Panc1 (cell line): ENCODE results near the gene NKD1. TPM values are rescaled to one million over a fixed set of nuclear protein-coding genes. Genes with fewer than 3 reads are reported as not detected.

Source experiments
- ATAC-seq: fragments of 200-7000 bp; cut with Tn5 transposase; 2 replicates; pipeline ENCODE4 v1.9.1; 2020; ENCODE audit warnings: mild to moderate bottlenecking, moderate library complexity
- BruUV-seq: library from RNA; stranded (reverse); fragments of 400-500 nt; replicated peaks from 2 replicates; lab custom pipeline; 2021; lab: Mats Ljungman, UMichigan
- CTCF ChIA-PET: fragments of 300-600 bp; sonication (Branson Sonifier 250); formaldehyde crosslinking; loops from one replicate; lab custom pipeline; 2022; ENCODE audit warnings: antibody characterized with exemption; lab: Charles Lee
- POLR2A ChIA-PET: fragments of 300-600 bp; sonication (Branson Sonifier 250); formaldehyde crosslinking; loops from one replicate; lab custom pipeline; 2022; ENCODE audit warnings: antibody characterized with exemption; lab: Charles Lee
- DNase-seq: peaks from one replicate; pipeline ENCODE4 v3.0.0-alpha.2; 2010; ENCODE audit warnings: low read depth, low spot score
- H3K27ac ChIP-seq: 2 replicates; pipeline ENCODE4 v1.5.1; 2011; ENCODE audit warnings: mild to moderate bottlenecking, low read length, inconsistent platforms
- H3K27me3 ChIP-seq: fragments of 200-500 bp; sonication (Bioruptor generic); 2 replicates; pipeline ENCODE4 v1.6.0; 2014; ENCODE audit warnings: low read length, inconsistent platforms; ENCODE audit not compliant: control insufficient read depth, insufficient read depth
- H3K36me3 ChIP-seq: fragments of 200-500 bp; sonication (Bioruptor generic); 2 replicates; pipeline ENCODE4 v1.5.1; 2014; ENCODE audit warnings: inconsistent platforms, mild to moderate bottlenecking, low read length, moderate library complexity; ENCODE audit not compliant: control insufficient read depth, insufficient read depth
- H3K4me1 ChIP-seq: 2 replicates; pipeline ENCODE4 v1.5.1; 2011; ENCODE audit warnings: inconsistent platforms, mild to moderate bottlenecking, low read length, moderate library complexity; ENCODE audit not compliant: control insufficient read depth, insufficient read depth
- H3K4me3 ChIP-seq, 2 experiments: 2 replicates each; pipeline ENCODE4 v1.5.1; 2011 to 2012; ENCODE audit warnings: low read depth in 2 of 2, low read length in 2 of 2, mild to moderate bottlenecking in 2 of 2, inconsistent platforms in 1 of 2, moderate library complexity in 1 of 2
- H3K9me3 ChIP-seq: fragments of 200-500 bp; sonication (Bioruptor generic); 2 replicates; pipeline ENCODE4 v1.5.1; 2014; ENCODE audit warnings: low read depth, mild to moderate bottlenecking, inconsistent platforms, low read length, moderate library complexity; ENCODE audit not compliant: control insufficient read depth, insufficient read depth
- POLR2AphosphoS5 ChIP-seq: IDR thresholded peaks from 2 replicates; pipeline ENCODE4 v1.6.1; 2012; ENCODE audit warnings: mild to moderate bottlenecking, low read depth, low read length, moderate library complexity
- SIN3A ChIP-seq: IDR thresholded peaks from 2 replicates; pipeline ENCODE4 v1.6.1; 2012; ENCODE audit warnings: low read depth, mild to moderate bottlenecking, low read length, moderate library complexity, borderline replicate concordance; ENCODE audit not compliant: insufficient read depth
- TCF7L2 ChIP-seq: IDR thresholded peaks from 2 replicates; pipeline ENCODE4 v1.6.1; 2011; ENCODE audit warnings: mild to moderate bottlenecking, low read depth, low read length, inconsistent platforms
- in situ Hi-C: cut with HindIII; loops from 2 replicates; pipeline ENCODE4 v1.10.0; 2016; ENCODE audit warnings: low sequenced_read_pairs, low pct_unique_long_range_greater_than_20kb
- intact Hi-C: fragments of 100-400 bp; cut with micrococcal nuclease; formaldehyde crosslinking; loops from one replicate; pipeline ENCODE4 v1.10.0; 2022; ENCODE audit not compliant: unreplicated experiment
- total RNA-seq: library from RNA; stranded (reverse); gene quantifications from one replicate; pipeline ENCODE4 v1.2.1, GENCODE V29; 2021; ENCODE audit not compliant: unreplicated experiment
- TF ChIP-seq, protein P1 (sequence below), 2 experiments: IDR thresholded peaks; 2 replicates each; pipeline ENCODE4 v1.6.1; 2011 to 2012; ENCODE audit warnings: low read depth in 2 of 2, control low read depth in 1 of 2, low read length in 1 of 2, mild to moderate bottlenecking in 1 of 2, moderate library complexity in 1 of 2; ENCODE audit not compliant: insufficient read depth in 1 of 2
- TF ChIP-seq, protein P2 (sequence below): fragments of 450-650 bp; IDR thresholded peaks from 2 replicates; pipeline ENCODE4 v1.5.1; 2017; ENCODE audit warnings: mild to moderate bottlenecking

The NKD1 gene
- total RNA-seq, 1 experiment from 2014 or later, result 0.18 TPM

DNA sequence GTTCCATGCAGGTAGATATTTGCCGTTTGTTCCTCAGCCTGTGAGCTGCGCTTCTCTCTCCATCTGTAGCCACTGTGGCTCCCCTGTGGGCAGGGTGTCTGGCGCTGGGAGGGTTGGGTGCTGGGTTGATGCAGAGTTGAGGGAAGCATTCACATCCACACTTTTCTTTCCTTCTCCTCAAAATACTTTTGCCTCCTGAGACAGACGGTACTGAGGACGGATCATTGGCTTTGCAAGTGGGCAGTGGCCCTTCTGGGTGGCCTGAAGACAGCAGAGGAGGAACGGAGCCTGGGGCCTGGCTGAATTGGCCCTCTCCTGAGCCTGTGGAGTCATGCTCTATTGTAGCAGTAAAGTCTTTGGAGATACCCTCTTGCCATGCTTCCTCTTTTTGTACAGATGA, 43.0 kb downstream of the NKD1 start:
- CTCF ChIA-PET, result no interaction called here
- intact Hi-C loops, result no loop called here
- POLR2A ChIA-PET, result no interaction called here
- Histone ChIP-seq H3K9me3 (no peaks in the 10 kb centered on the region), H3K27ac (no peak overlapping the region), H3K27me3 (no peaks in the 10 kb centered on the region), H3K4me1 (no peaks in the 10 kb centered on the region), H3K36me3 (no peaks in the 10 kb centered on the region), H3K4me3 (no peak overlapping the region)
- DNase-seq (no peak), ATAC-seq (no peak)
- no TSS peak for BruUV-seq
- in situ Hi-C loops, result no loop called here
- TF ChIP-seq, protein P1, sequence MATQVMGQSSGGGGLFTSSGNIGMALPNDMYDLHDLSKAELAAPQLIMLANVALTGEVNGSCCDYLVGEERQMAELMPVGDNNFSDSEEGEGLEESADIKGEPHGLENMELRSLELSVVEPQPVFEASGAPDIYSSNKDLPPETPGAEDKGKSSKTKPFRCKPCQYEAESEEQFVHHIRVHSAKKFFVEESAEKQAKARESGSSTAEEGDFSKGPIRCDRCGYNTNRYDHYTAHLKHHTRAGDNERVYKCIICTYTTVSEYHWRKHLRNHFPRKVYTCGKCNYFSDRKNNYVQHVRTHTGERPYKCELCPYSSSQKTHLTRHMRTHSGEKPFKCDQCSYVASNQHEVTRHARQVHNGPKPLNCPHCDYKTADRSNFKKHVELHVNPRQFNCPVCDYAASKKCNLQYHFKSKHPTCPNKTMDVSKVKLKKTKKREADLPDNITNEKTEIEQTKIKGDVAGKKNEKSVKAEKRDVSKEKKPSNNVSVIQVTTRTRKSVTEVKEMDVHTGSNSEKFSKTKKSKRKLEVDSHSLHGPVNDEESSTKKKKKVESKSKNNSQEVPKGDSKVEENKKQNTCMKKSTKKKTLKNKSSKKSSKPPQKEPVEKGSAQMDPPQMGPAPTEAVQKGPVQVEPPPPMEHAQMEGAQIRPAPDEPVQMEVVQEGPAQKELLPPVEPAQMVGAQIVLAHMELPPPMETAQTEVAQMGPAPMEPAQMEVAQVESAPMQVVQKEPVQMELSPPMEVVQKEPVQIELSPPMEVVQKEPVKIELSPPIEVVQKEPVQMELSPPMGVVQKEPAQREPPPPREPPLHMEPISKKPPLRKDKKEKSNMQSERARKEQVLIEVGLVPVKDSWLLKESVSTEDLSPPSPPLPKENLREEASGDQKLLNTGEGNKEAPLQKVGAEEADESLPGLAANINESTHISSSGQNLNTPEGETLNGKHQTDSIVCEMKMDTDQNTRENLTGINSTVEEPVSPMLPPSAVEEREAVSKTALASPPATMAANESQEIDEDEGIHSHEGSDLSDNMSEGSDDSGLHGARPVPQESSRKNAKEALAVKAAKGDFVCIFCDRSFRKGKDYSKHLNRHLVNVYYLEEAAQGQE (IDR thresholded peaks at IDR 0.05; ENCODE audit: insufficient read depth in 1 of 2, low read depth in 2 of 2, low read length in 1 of 2), result no peak
- TF ChIP-seq SIN3A, result no peak
- TF ChIP-seq, protein P2, sequence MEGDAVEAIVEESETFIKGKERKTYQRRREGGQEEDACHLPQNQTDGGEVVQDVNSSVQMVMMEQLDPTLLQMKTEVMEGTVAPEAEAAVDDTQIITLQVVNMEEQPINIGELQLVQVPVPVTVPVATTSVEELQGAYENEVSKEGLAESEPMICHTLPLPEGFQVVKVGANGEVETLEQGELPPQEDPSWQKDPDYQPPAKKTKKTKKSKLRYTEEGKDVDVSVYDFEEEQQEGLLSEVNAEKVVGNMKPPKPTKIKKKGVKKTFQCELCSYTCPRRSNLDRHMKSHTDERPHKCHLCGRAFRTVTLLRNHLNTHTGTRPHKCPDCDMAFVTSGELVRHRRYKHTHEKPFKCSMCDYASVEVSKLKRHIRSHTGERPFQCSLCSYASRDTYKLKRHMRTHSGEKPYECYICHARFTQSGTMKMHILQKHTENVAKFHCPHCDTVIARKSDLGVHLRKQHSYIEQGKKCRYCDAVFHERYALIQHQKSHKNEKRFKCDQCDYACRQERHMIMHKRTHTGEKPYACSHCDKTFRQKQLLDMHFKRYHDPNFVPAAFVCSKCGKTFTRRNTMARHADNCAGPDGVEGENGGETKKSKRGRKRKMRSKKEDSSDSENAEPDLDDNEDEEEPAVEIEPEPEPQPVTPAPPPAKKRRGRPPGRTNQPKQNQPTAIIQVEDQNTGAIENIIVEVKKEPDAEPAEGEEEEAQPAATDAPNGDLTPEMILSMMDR, result no peak
- TF ChIP-seq TCF7L2, result no peak
- TF ChIP-seq POLR2AphosphoS5, result no peak

DNA sequence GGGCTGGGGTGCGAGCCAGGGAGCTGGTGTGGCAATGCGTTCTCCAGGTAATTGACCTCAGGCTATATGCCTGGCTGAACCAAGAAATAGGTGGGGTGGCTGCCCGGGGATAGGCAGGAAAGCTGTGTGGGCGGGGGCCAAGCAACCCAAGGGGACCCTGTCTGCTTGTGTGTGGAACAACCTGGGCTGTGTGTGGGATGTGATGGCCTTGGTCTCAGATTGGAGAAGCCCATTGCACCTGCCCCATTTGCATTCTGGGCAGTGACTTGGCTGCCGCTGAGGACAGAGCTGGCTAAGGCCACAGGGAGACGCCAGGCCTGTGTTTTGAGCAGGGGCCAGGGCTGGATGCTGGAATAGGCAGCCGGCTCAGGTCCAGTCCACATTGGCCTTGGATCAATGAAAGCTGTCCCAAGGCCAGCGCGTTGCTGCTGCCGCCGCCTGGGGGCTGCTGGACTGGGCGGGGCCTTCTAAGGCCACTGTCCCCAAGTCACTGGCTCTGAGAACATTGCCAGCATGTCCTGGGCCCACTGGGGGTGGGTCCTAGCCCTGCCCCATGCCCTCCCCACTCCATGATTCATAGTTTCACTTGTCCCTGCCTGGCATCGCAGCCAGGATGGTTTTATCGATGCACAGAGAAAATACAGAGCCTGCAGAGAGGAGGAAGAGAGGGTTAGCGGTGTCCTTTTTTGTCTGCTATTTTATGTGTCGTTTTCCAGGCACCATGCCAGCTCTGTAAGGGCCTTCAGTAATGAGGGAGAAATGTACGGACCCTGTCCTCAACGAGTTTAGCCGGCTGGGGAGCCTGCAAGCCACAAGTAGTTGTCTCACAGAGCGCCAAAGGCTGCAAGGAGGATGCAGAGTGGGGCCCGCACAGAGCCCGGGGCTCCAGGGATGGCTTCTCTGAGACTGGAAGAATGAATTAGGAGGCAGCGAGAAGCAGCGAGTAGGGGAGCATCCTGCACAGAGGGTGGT, 43.9 kb downstream of the NKD1 start:
- BruUV-seq, result no TSS peak
- Histone ChIP-seq H3K9me3 (no peaks in the 10 kb centered on the region), H3K27ac (no peak overlapping the region), H3K36me3 (no peaks in the 10 kb centered on the region), H3K4me1 (no peaks in the 10 kb centered on the region), H3K4me3 (no peak overlapping the region), H3K27me3 (no peaks in the 10 kb centered on the region)
- POLR2A ChIA-PET, result no interaction called here
- in situ Hi-C loops, result no loop called here
- CTCF ChIA-PET, result no interaction called here
- intact Hi-C loops, result no loop called here
- ATAC-seq (no peak), DNase-seq (no peak)
- TF ChIP-seq POLR2AphosphoS5, result no peak
- no peak for TF ChIP-seq SIN3A
- TF ChIP-seq, protein P1 (IDR thresholded peaks at IDR 0.05; ENCODE audit: insufficient read depth in 1 of 2, low read depth in 2 of 2, low read length in 1 of 2), result no peak
- TF ChIP-seq, protein P2, result no peak
- no peak for TF ChIP-seq TCF7L2
